Testis (tissue), 2 donors: ENCODE results near the gene CD226.

Experiments
- POLR2A ChIP-seq: fragments of 450-650 bp; IDR thresholded peaks from one replicate; pipeline ENCODE4 v1.6.1; 2017; ENCODE audit warnings: antibody characterized with exemption, mild to moderate bottlenecking, moderate library complexity
- TF ChIP-seq, protein P1 (sequence below), 3 experiments: fragments of 450-650 bp in 2 of 3; fragments of 200-600 bp in 1 of 3; sonication (generic) in 1 of 3; IDR thresholded peaks; one replicate each; pipeline ENCODE4 v1.5.1; 2016 to 2019; ENCODE audit warnings: antibody characterized with exemption in 3 of 3, mild to moderate bottlenecking in 2 of 3, moderate library complexity in 1 of 3

DNA sequence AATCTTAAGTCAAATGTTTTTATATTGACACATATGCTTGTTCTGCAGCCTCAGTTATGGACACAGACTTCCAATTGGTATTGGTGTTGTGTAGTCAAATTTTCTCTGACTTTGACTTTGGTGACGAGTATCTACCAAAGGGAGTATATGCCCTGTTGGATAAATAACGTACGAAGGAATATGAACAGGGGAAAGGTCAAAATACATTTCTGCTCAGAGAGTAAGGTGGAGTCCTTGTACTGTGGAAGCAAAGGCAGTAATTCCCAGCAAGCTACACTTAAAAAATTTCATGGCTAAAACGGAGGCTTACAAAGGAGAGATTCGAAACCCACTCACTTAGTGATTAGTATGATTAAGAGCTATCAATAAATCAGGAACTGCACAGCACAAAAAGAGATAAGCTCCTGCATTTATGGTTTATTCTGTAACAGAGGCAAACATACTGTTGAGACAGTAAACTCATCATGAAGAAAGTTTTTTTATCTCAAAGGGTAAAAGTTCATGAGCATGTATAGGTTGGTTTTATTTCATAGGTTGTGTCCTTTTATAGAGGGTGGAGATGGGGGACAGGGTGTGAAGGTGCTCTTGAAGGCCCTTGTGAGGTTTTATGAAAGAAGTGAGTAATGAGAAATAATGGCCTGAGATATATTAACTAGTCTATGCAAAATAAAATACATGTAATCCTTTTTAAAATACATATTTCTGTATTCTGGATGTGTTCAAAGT lies 142.7 kb downstream of the CD226 start:
- TF ChIP-seq, protein P1, sequence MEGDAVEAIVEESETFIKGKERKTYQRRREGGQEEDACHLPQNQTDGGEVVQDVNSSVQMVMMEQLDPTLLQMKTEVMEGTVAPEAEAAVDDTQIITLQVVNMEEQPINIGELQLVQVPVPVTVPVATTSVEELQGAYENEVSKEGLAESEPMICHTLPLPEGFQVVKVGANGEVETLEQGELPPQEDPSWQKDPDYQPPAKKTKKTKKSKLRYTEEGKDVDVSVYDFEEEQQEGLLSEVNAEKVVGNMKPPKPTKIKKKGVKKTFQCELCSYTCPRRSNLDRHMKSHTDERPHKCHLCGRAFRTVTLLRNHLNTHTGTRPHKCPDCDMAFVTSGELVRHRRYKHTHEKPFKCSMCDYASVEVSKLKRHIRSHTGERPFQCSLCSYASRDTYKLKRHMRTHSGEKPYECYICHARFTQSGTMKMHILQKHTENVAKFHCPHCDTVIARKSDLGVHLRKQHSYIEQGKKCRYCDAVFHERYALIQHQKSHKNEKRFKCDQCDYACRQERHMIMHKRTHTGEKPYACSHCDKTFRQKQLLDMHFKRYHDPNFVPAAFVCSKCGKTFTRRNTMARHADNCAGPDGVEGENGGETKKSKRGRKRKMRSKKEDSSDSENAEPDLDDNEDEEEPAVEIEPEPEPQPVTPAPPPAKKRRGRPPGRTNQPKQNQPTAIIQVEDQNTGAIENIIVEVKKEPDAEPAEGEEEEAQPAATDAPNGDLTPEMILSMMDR (IDR thresholded peaks at IDR 0.05) = no peak
- TF ChIP-seq POLR2A = no peak
